ENCODE measurements around the gene DAAM1. TPM values are rescaled to one million over a fixed set of nuclear protein-coding genes. Genes with fewer than 3 reads are reported as not detected.
A peak's percentile ranks its signal among the peaks of the same experiment; 100 is the strongest.

DAAM1 gene
- total RNA-seq, 4 donors from 2014 or later: 40.0 to 86.7 (median 57.6) TPM

DNA sequence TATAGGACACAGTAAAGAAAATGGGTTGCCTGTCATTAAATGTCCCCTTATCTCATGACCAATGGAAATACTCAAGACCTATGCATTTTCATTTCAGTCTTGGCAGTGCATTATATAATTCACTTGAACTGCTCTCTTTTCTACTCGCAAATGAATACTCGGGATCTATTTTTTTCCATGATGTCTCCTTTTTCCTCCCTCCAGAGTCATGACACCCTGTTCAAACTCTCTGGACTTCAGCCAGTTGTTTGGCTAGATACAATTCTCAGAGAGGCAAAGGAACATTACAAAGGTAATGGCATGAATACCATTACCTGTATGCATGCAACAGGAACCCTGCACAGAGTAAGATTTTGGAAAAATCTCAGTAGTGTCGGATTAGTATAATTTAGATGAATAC lies 145.8 kb downstream of the DAAM1 start:
- no peaks in the 10 kb centered on the region for H3K27me3 ChIP-seq
- no peak overlapping the region for H3K4me3 ChIP-seq
- no peak overlapping the region for H3K27ac ChIP-seq
- WGBS, 2 donors: 67 to 76% methylated on average over 3 of the region's 3 CpGs
- DNase-seq (ENCODE audit: low spot score in 2 of 2): no peak
- no peaks in the 10 kb centered on the region for H3K9me3 ChIP-seq
- peaks cover 0 to 50% (median 20%) of the 10 kb centered on the region in 4 donors for H3K4me1 ChIP-seq
- TF ChIP-seq POLR2A (IDR thresholded peaks at IDR 0.05) (no peak), EP300 (IDR thresholded peaks at IDR 0.05) (no peak)
- TF ChIP-seq, protein P1, sequence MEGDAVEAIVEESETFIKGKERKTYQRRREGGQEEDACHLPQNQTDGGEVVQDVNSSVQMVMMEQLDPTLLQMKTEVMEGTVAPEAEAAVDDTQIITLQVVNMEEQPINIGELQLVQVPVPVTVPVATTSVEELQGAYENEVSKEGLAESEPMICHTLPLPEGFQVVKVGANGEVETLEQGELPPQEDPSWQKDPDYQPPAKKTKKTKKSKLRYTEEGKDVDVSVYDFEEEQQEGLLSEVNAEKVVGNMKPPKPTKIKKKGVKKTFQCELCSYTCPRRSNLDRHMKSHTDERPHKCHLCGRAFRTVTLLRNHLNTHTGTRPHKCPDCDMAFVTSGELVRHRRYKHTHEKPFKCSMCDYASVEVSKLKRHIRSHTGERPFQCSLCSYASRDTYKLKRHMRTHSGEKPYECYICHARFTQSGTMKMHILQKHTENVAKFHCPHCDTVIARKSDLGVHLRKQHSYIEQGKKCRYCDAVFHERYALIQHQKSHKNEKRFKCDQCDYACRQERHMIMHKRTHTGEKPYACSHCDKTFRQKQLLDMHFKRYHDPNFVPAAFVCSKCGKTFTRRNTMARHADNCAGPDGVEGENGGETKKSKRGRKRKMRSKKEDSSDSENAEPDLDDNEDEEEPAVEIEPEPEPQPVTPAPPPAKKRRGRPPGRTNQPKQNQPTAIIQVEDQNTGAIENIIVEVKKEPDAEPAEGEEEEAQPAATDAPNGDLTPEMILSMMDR (IDR thresholded peaks at IDR 0.05): no peak
- H3K36me3 ChIP-seq: peaks cover 0 to 20% (median 3%) of the 10 kb centered on the region in 3 donors

DNA sequence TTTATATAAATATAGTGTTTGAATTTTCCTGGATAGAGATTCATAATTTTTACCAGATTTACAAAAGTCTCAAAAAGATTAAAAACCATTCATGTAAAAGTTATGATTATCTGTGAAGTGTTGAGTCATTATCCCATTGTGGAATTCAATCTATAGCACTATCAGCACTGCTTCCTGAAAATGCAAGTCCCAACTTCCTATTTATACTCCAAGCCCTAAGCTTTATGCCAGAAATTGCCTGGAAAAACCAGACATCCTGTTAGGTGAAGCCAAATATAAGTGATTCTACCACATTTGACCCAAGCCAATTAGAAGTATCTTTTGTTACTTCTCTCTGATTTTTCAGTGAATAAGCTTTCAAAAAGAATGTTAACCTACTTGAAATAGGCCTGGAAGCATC lies 147.6 kb downstream of the DAAM1 start:
- H3K9me3 ChIP-seq: no peaks in the 10 kb centered on the region
- peaks cover 0 to 21% (median 3%) of the 10 kb centered on the region in 3 donors for H3K36me3 ChIP-seq
- H3K27ac ChIP-seq: peak overlapping the region in 2 of 4 donors; percentile 75 to 84
- no peak for DNase-seq (ENCODE audit: low spot score in 2 of 2)
- peaks cover 0 to 50% (median 20%) of the 10 kb centered on the region in 4 donors for H3K4me1 ChIP-seq
- no peak overlapping the region for H3K4me3 ChIP-seq
- no peaks in the 10 kb centered on the region for H3K27me3 ChIP-seq
- TF ChIP-seq POLR2A (IDR thresholded peaks at IDR 0.05) (no peak), EP300 (IDR thresholded peaks at IDR 0.05) (no peak)
- TF ChIP-seq, protein P1 (IDR thresholded peaks at IDR 0.05): no peak

GRCh38 chr14:59336706-59337105 lies 148.2 kb downstream of the DAAM1 start:
- Histone ChIP-seq H3K4me3 (no peak overlapping the region), H3K36me3 (peaks cover 0 to 18% (median 0%) of the 10 kb centered on the region in 3 donors), H3K9me3 (no peaks in the 10 kb centered on the region), H3K4me1 (peaks cover 0 to 50% (median 20%) of the 10 kb centered on the region in 4 donors), H3K27me3 (no peaks in the 10 kb centered on the region), H3K27ac (peak overlapping the region; percentile 11 to 84 (median 66))
- 79 to 86% methylated on average over 3 of the region's 3 CpGs for WGBS, 2 donors
- no peak for DNase-seq (ENCODE audit: low spot score in 2 of 2)
- TF ChIP-seq POLR2A (IDR thresholded peaks at IDR 0.05): no peak
- TF ChIP-seq EP300 (IDR thresholded peaks at IDR 0.05): no peak
- TF ChIP-seq, protein P1 (IDR thresholded peaks at IDR 0.05): no peak

DNA sequence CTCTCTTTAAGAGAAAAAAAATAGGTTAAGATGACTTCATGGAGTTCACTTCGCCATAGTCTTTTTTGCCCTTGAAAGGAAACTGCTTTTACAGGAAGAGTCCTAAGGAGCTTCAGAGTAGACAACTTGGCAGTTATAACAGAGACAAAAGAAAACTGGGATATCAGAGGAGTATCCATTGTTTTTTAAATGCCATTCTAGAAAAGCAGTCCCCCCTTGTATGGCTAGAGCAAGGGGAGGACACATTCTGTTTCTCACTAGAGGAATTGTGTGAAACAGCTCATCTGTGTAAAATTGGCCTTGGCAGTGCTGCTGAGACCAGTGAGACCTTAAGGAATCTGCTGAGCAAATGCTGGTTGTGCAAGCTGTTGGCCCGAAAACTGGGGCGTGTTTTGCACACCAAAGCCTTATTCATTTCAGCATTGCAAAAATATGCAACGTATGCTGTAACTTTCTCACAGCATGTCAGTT lies 148.7 kb downstream of the DAAM1 start:
- Histone ChIP-seq H3K4me3 (no peak overlapping the region), H3K36me3 (peaks cover 0 to 15% (median 0%) of the 10 kb centered on the region in 3 donors), H3K9me3 (no peaks in the 10 kb centered on the region), H3K27me3 (no peaks in the 10 kb centered on the region), H3K4me1 (peaks cover 0 to 50% (median 20%) of the 10 kb centered on the region in 4 donors), H3K27ac (peak overlapping the region; percentile 11 to 84 (median 66))
- TF ChIP-seq, protein P1 (IDR thresholded peaks at IDR 0.05): no peak
- TF ChIP-seq POLR2A (IDR thresholded peaks at IDR 0.05): no peak
- TF ChIP-seq EP300 (IDR thresholded peaks at IDR 0.05): peak in 1 of 2 donors; percentile 71
- WGBS, 2 donors: 12 to 27% methylated on average over 4 of the region's 4 CpGs
- DNase-seq (ENCODE audit: low spot score in 2 of 2): peak; percentile 29 to 67

DNA sequence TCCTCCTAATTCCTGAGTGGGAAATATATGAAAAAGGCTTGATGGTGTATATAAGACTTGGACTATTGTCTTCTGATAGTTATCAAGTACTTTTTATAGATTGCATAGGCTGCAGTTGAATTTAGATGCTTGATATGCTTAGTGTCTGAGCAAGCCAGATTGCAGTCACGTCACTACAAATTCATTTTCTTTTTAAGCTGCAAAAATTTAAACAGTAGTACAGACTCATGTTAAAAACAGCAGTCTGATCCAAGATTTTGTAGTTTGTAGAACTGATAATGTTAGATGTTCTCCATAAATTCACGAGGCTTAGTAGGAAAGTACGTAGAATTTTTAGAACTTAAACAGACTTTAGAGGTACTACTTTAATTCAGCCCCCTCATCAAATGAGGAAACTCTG lies 150.3 kb downstream of the DAAM1 start:
- Histone ChIP-seq H3K27ac (no peak overlapping the region), H3K9me3 (no peaks in the 10 kb centered on the region), H3K36me3 (peaks cover 0 to 25% (median 0%) of the 10 kb centered on the region in 3 donors), H3K4me1 (peaks cover 0 to 36% (median 13%) of the 10 kb centered on the region in 4 donors), H3K4me3 (no peak overlapping the region), H3K27me3 (no peaks in the 10 kb centered on the region)
- TF ChIP-seq, protein P1 (IDR thresholded peaks at IDR 0.05): no peak
- no peak for TF ChIP-seq POLR2A (IDR thresholded peaks at IDR 0.05)
- no peak for DNase-seq (ENCODE audit: low spot score in 2 of 2)
- WGBS, 2 donors: 95 to 96% methylated on average over 3 of the region's 3 CpGs
